HTERT RPE-1 (cell line): Measurements from ENCODE around the gene PTPN23.
"Not testable (repeated sequence)": the region's sequence is repeated elsewhere in the genome, so short reads cannot be mapped to it uniquely, and the experiment has no call there.

Experiments
- in situ Hi-C: fragments of 300-500 bp; cut with MboI; formaldehyde crosslinking; loops from 4 replicates; pipeline ENCODE4 v1.14.3; 2020; ENCODE audit warnings: low sequenced_read_pairs

Gene PTPN23

GRCh38 chr3:47440131-47440530 is 59.3 kb downstream of the PTPN23 start:
- in situ Hi-C loops = no loop called here

GRCh38 chr3:47441796-47442551 is 61.2 kb downstream of the PTPN23 start:
- in situ Hi-C loops = no loop called here

GRCh38 chr3:47443611-47443995 is 62.8 kb downstream of the PTPN23 start:
- in situ Hi-C loops = no loop called here

- in situ Hi-C loops = no loop called here
Observed at GRCh38 chr3:47444103-47444502, 63.3 kb downstream of the PTPN23 start.

GRCh38 chr3:47452453-47453215 is 71.8 kb downstream of the PTPN23 start:
- in situ Hi-C loops = no loop called here

GRCh38 chr3:47455806-47456452 is 75.1 kb downstream of the PTPN23 start:
- in situ Hi-C loops = no loop called here

GRCh38 chr3:47456984-47457383 is 76.2 kb downstream of the PTPN23 start:
- in situ Hi-C loops = no loop called here

GRCh38 chr3:47459534-47460085 is 78.8 kb downstream of the PTPN23 start:
- in situ Hi-C loops = not testable (repeated sequence)
